Endothelial cell of umbilical vein (primary cell): ENCODE measurements around the gene CDR2. TPM values are rescaled to one million over a fixed set of nuclear protein-coding genes. Genes with fewer than 3 reads are reported as not detected.

Experiments used
- BruUV-seq: library from RNA; stranded (reverse); fragments of 400-500 nt; replicated peaks from 2 replicates; lab custom pipeline; 2021; lab: Mats Ljungman, UMichigan
- CTCF ChIA-PET: fragments of 300-600, 350-600 bp; sonication (Branson Sonifier 250); formaldehyde crosslinking; loops from one replicate; lab custom pipeline; 2021; ENCODE audit warnings: antibody characterized with exemption, inconsistent platforms; lab: Charles Lee
- POLR2A ChIA-PET: fragments of 300-600, 350-600 bp; sonication (Branson Sonifier 250); formaldehyde crosslinking; loops from one replicate; lab custom pipeline; 2021; ENCODE audit warnings: antibody characterized with exemption, inconsistent platforms; lab: Charles Lee
- DNase-seq: peaks from one replicate; pipeline ENCODE4 v3.0.0-alpha.2; 2011; ENCODE audit warnings: low read depth, low spot score
- FAIRE-seq: peaks from 2 replicates; lab custom pipeline; 2011; peaks lifted over from hg19 to GRCh38; lab: Jason Lieb, UNC
- H2AFZ ChIP-seq: 2 replicates; pipeline ENCODE4 v1.6.0; 2012; ENCODE audit warnings: low read depth, low read length, control low read depth, inconsistent platforms
- H3K27ac ChIP-seq: 2 replicates; pipeline ENCODE4 v1.5.1; 2011; ENCODE audit warnings: low read depth, mild to moderate bottlenecking, control low read depth, low read length, moderate library complexity; ENCODE audit not compliant: insufficient read depth
- H3K27me3 ChIP-seq, 2 experiments: 2 replicates each; pipeline versions ENCODE4 v1.6.0 to v1.6.1; 2011; ENCODE audit warnings: low read length in 2 of 2, mixed read lengths in 1 of 2; ENCODE audit not compliant: control insufficient read depth in 2 of 2, insufficient read depth in 2 of 2
- H3K36me3 ChIP-seq, 2 experiments: 2 replicates in 1 of 2; 3 replicates in 1 of 2; pipeline ENCODE4 v1.5.1; 2011; ENCODE audit warnings: low read length in 2 of 2, mild to moderate bottlenecking in 1 of 2, moderate library complexity in 1 of 2; ENCODE audit not compliant: control insufficient read depth in 2 of 2, insufficient read depth in 2 of 2; ENCODE audit errors: extremely low read depth in 1 of 2
- H3K4me1 ChIP-seq: 3 replicates; pipeline ENCODE4 v1.5.1; 2011; ENCODE audit warnings: mild to moderate bottlenecking, low read length; ENCODE audit not compliant: control insufficient read depth, insufficient read depth; ENCODE audit errors: extremely low read depth
- H3K4me2 ChIP-seq: 2 replicates; pipeline ENCODE4 v1.6.1; 2011; ENCODE audit warnings: low read length, control low read depth, mixed read lengths; ENCODE audit not compliant: insufficient read depth
- H3K4me3 ChIP-seq, 3 experiments: fragments of 200-600 bp in 1 of 3; sonication (generic), shearing (Covaris generic) in 1 of 3; replicated peaks in 1 of 3; 2 replicates each; pipeline ENCODE4 v1.5.1; 2011 to 2016; ENCODE audit warnings: control low read depth in 3 of 3, low read length in 3 of 3, mild to moderate bottlenecking in 2 of 3, inconsistent platforms in 1 of 3, low read depth in 1 of 3, moderate library complexity in 1 of 3; ENCODE audit not compliant: insufficient read depth in 1 of 3
- H3K79me2 ChIP-seq: 2 replicates; pipeline ENCODE4 v1.6.0; 2012; ENCODE audit warnings: low read length, inconsistent platforms; ENCODE audit not compliant: control insufficient read depth, insufficient read depth
- H3K9ac ChIP-seq: replicated peaks from 2 replicates; pipeline ENCODE3; 2011; ENCODE audit warnings: low read length, control low read depth; ENCODE audit not compliant: insufficient read depth; ENCODE audit errors: extremely low read depth
- H3K9me1 ChIP-seq: replicated peaks from 3 replicates; pipeline ENCODE4 v1.6.0; 2011; ENCODE audit warnings: mild to moderate bottlenecking, low read length; ENCODE audit not compliant: control insufficient read depth, insufficient read depth; ENCODE audit errors: extremely low read depth
- H3K9me3 ChIP-seq: replicated peaks from 2 replicates; pipeline ENCODE4 v1.5.1; 2012; ENCODE audit warnings: low read length, inconsistent platforms; ENCODE audit not compliant: control insufficient read depth, insufficient read depth
- H4K20me1 ChIP-seq: replicated peaks from 2 replicates; pipeline ENCODE3; 2011; ENCODE audit warnings: mild to moderate bottlenecking, low read length; ENCODE audit not compliant: control insufficient read depth, insufficient read depth; ENCODE audit errors: extremely low read depth
- CTCF ChIP-seq, 2 donors: IDR thresholded peaks; 1 replicate in 1 of 2; 2 replicates in 1 of 2; pipeline ENCODE4 v1.5.1; 2011; ENCODE audit warnings: low read length in 2 of 2, mild to moderate bottlenecking in 2 of 2, moderate library complexity in 2 of 2, control low read depth in 1 of 2, inconsistent platforms in 1 of 2, low read depth in 1 of 2; ENCODE audit not compliant: insufficient read depth in 1 of 2; ENCODE audit errors: extremely low read depth in 1 of 2
- EZH2 ChIP-seq: IDR thresholded peaks from 2 replicates; pipeline ENCODE4 v1.6.1; 2012; ENCODE audit warnings: borderline replicate concordance, low read depth, mild to moderate bottlenecking, moderate library complexity, low read length, inconsistent platforms; ENCODE audit not compliant: severe bottlenecking
- FOS ChIP-seq: IDR thresholded peaks from 2 replicates; pipeline ENCODE4 v1.6.1; 2011; ENCODE audit warnings: mild to moderate bottlenecking, low read length, moderate library complexity, borderline replicate concordance; ENCODE audit not compliant: insufficient read depth
- GATA2 ChIP-seq: IDR thresholded peaks from 2 replicates; pipeline ENCODE4 v1.7.0; 2011; ENCODE audit warnings: low read depth, mild to moderate bottlenecking, moderate library complexity, mixed read lengths, low read length; ENCODE audit not compliant: insufficient read length, insufficient read depth
- JUN ChIP-seq: IDR thresholded peaks from 2 replicates; pipeline ENCODE4 v1.6.1; 2011; ENCODE audit warnings: borderline replicate concordance, low read depth; ENCODE audit not compliant: insufficient read length, insufficient read depth
- MAX ChIP-seq: IDR thresholded peaks from 2 replicates; pipeline ENCODE4 v1.6.1; 2011; ENCODE audit not compliant: insufficient read depth, insufficient read length
- MYC ChIP-seq: IDR thresholded peaks from one replicate; pipeline ENCODE4 v1.6.1; 2011; ENCODE audit warnings: mild to moderate bottlenecking, low read depth, low read length
- POLR2A ChIP-seq: IDR thresholded peaks from 2 replicates; pipeline ENCODE4 v1.6.1; 2012; ENCODE audit warnings: low read depth, mild to moderate bottlenecking, control low read depth, low read length
- POLR2AphosphoS5 ChIP-seq: IDR thresholded peaks from 2 replicates; pipeline ENCODE4 v1.6.1; 2012; ENCODE audit warnings: low read depth, mild to moderate bottlenecking, control low read depth, low read length, moderate library complexity; ENCODE audit not compliant: insufficient read depth
- dilution Hi-C: fragments of 300-500 bp; cut with MboI; formaldehyde crosslinking; loops from one replicate; pipeline ENCODE4 v1.15.0; 2019; ENCODE audit warnings: low sequenced_read_pairs; ENCODE audit not compliant: extremely low pct_ligation_motif_present
- intact Hi-C: fragments of 100-400 bp; cut with micrococcal nuclease; formaldehyde crosslinking; loops from one replicate; pipeline ENCODE4 v1.10.0; 2022
- polyA plus RNA-seq, 4 experiments: library from polyadenylated mRNA; depleted of rRNA in 3 of 4; stranded (reverse) in 3 of 4; unstranded in 1 of 4; fragments of >200 nt; gene quantifications; 2 replicates each; pipeline versions ENCODE4 v1.2.1 to v1.2.3, GENCODE V29; 2011 to 2012; ENCODE audit warnings: missing spikeins in 1 of 4
- total RNA-seq: library from RNA; stranded (reverse); gene quantifications from 2 replicates; pipeline ENCODE4 v1.2.3, GENCODE V29; 2021

CDR2 gene
- total and polyA plus RNA-seq, 2 donors (not counting 3 experiments of a cell fraction or from before 2014, with no cell fraction given), result 35.3 to 61.9 TPM

- Histone ChIP-seq H3K9me3 (no peaks in the 10 kb centered on the region), H3K4me1 (peaks cover 44% of the 10 kb centered on the region), H4K20me1 (peaks cover 7% of the 10 kb centered on the region), H3K4me2 (no peak overlapping the region), H3K27ac (no peak overlapping the region), H3K36me3 (peaks cover 11 to 23% of the 10 kb centered on the region in 2 experiments), H3K27me3 (no peaks in the 10 kb centered on the region), H3K79me2 (peaks cover 97% of the 10 kb centered on the region), H2AFZ (no peak overlapping the region), H3K4me3 (no peak overlapping the region), H3K9me1 (peaks cover 2% of the 10 kb centered on the region), H3K9ac (no peak overlapping the region)
- TF ChIP-seq GATA2 (no peak), EZH2 (no peak), MAX (no peak), JUN (no peak), POLR2AphosphoS5 (no peak), CTCF (IDR thresholded peaks at IDR 0.05; ENCODE audit: extremely low read depth in 1 of 2, insufficient read depth in 1 of 2, low read depth in 1 of 2, low read length in 2 of 2) (no peak), MYC (no peak), POLR2A (no peak), FOS (no peak)
- intact Hi-C loops, result no loop called here
- dilution Hi-C loops, result no loop called here
- ChIA-PET CTCF (interaction anchor here (0.7 to 1.8 kb wide), 2 partner anchors 9 to 46 kb away, joined by 3 to 5 read pairs; no protein-coding TSS in a partner anchor), POLR2A (no interaction called here)
- FAIRE-seq (no peak), DNase-seq (no peak)
- no TSS peak for BruUV-seq
These were observed 7.5 kb downstream of the CDR2 start for GRCh38 chr16:22366889-22367288.
